SK-N-SH treated with all-trans-retinoic acid at 6 μM for 48 hours (cell line): ENCODE data around the gene PRSS16.
"Not testable (repeated sequence)": the region's sequence is repeated elsewhere in the genome, so short reads cannot be mapped to it uniquely, and the experiment has no call there.

Source experiments
- ATAC-seq: fragments of 200-7000 bp; cut with Tn5 transposase; 3 replicates; pipeline ENCODE4 v1.9.1; 2020; ENCODE audit warnings: mild to moderate bottlenecking, moderate library complexity
- BACH2 ChIP-seq: fragments of 250-450 bp; sonication (Bioruptor Pico); IDR thresholded peaks from 2 replicates; pipeline ENCODE4 v1.9.0; 2021; ENCODE audit warnings: mild to moderate bottlenecking, borderline replicate concordance
- CSDC2 ChIP-seq: fragments of 250-450 bp; sonication (Bioruptor Pico); IDR thresholded peaks from 2 replicates; pipeline ENCODE4 v1.5.0; 2020; ENCODE audit warnings: mild to moderate bottlenecking, moderate library complexity
- ESRRG ChIP-seq: fragments of 250-450 bp; sonication (Bioruptor Pico); IDR thresholded peaks from 2 replicates; pipeline ENCODE4 v1.6.1; 2021; ENCODE audit warnings: mild to moderate bottlenecking
- GLIS3 ChIP-seq: fragments of 250-450 bp; sonication (Bioruptor Pico); IDR thresholded peaks from 2 replicates; pipeline ENCODE4 v1.5.0; 2020; ENCODE audit warnings: mild to moderate bottlenecking, moderate library complexity
- ISL1 ChIP-seq: fragments of 250-450 bp; sonication (Bioruptor Pico); IDR thresholded peaks from 2 replicates; pipeline ENCODE4 v2.1.2; 2022; ENCODE audit warnings: mild to moderate bottlenecking, moderate library complexity
- OSR1 ChIP-seq: fragments of 250-450 bp; sonication (Bioruptor Pico); IDR thresholded peaks from 2 replicates; pipeline ENCODE4 v1.8.0; 2022; ENCODE audit warnings: moderate library complexity, mild to moderate bottlenecking, inconsistent platforms
- PPARA ChIP-seq: fragments of 250-450 bp; sonication (Bioruptor Pico); IDR thresholded peaks from 2 replicates; pipeline ENCODE4 v1.5.0; 2020; ENCODE audit warnings: mild to moderate bottlenecking, borderline replicate concordance
- RARB ChIP-seq: fragments of 250-450 bp; sonication (Bioruptor Pico); IDR thresholded peaks from 2 replicates; pipeline ENCODE4 v1.8.0; 2021; ENCODE audit warnings: mild to moderate bottlenecking, moderate library complexity
- SNAI2 ChIP-seq: fragments of 250-450 bp; sonication (Bioruptor Pico); IDR thresholded peaks from 2 replicates; pipeline ENCODE4 v1.5.0; 2020; ENCODE audit warnings: mild to moderate bottlenecking, moderate library complexity
- TCF4 ChIP-seq: fragments of 250-450 bp; sonication (Bioruptor Pico); IDR thresholded peaks from 2 replicates; pipeline ENCODE4 v1.8.0; 2021; ENCODE audit warnings: mild to moderate bottlenecking, moderate library complexity, borderline replicate concordance
- TOX ChIP-seq: fragments of 250-450 bp; sonication (Bioruptor Pico); IDR thresholded peaks from 2 replicates; pipeline ENCODE4 v1.8.0; 2021; ENCODE audit warnings: mild to moderate bottlenecking, moderate library complexity, borderline replicate concordance
- ZC3H10 ChIP-seq: fragments of 250-450 bp; sonication (Bioruptor Pico); IDR thresholded peaks from 2 replicates; pipeline ENCODE4 v1.5.1; 2021; ENCODE audit warnings: mild to moderate bottlenecking, moderate library complexity
- ZFP3 ChIP-seq: fragments of 250-450 bp; sonication (Bioruptor Pico); IDR thresholded peaks from 2 replicates; pipeline ENCODE4 v1.5.0; 2020; ENCODE audit warnings: mild to moderate bottlenecking, moderate library complexity
- ZFP30 ChIP-seq: fragments of 450-650 bp; formaldehyde crosslinking; IDR thresholded peaks from 2 replicates; pipeline ENCODE4 v1.5.0; 2022; ENCODE audit warnings: mild to moderate bottlenecking, moderate library complexity
- ZNF565 ChIP-seq: fragments of 450-650 bp; formaldehyde crosslinking; conservative IDR thresholded peaks from 2 replicates; pipeline ENCODE4 v1.5.0; 2020; ENCODE audit warnings: low read depth, mild to moderate bottlenecking, moderate library complexity
- ZNF70 ChIP-seq: fragments of 450-650 bp; formaldehyde crosslinking; IDR thresholded peaks from 2 replicates; pipeline ENCODE4 v1.5.0; 2020; ENCODE audit warnings: mild to moderate bottlenecking, moderate library complexity
- TF ChIP-seq, protein P1 (sequence below): fragments of 250-450 bp; sonication (Bioruptor Pico); IDR thresholded peaks from 2 replicates; pipeline ENCODE4 v1.8.0; 2021; ENCODE audit warnings: low read depth, mild to moderate bottlenecking, moderate library complexity, borderline replicate concordance
- TF ChIP-seq, protein P2 (sequence below): fragments of 250-450 bp; sonication (Bioruptor Pico); IDR thresholded peaks from 2 replicates; pipeline ENCODE4 v1.5.1; 2021; ENCODE audit warnings: mild to moderate bottlenecking, moderate library complexity
- TF ChIP-seq, protein P3 (sequence below): fragments of 250-450 bp; sonication (Bioruptor Pico); IDR thresholded peaks from 2 replicates; pipeline ENCODE4 v1.5.0; 2020; ENCODE audit warnings: mild to moderate bottlenecking, moderate library complexity
- TF ChIP-seq, protein P4 (sequence below): fragments of 250-450 bp; sonication (Bioruptor Pico); IDR thresholded peaks from 2 replicates; pipeline ENCODE4 v1.8.0; 2020; ENCODE audit warnings: mild to moderate bottlenecking, moderate library complexity, borderline replicate concordance
- TF ChIP-seq, protein P5 (sequence below): fragments of 250-450 bp; sonication (Bioruptor Pico); IDR thresholded peaks from 2 replicates; pipeline ENCODE4 v1.5.1; 2020; ENCODE audit warnings: low read depth, mild to moderate bottlenecking, moderate library complexity

Gene PRSS16

DNA sequence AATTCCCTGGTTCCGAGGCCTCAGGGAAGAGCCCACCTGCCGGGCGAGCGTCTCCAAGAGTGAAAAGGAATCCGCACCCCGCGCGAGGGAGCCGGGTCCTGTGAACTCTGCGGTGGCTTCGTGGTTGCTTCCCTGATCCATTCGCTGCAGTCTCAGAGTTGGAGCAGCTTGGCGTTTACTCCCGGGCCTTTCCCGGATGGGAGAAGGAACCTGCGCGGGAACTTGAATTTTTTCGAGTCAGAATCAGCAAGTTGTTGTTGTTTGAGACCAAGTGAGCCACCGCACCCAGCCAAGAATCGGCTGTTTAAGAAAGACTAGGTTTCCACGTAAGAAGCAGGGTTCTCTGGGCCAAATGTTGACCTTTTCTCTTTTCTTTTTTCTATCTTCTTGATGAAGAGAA lies 12.9 kb downstream of the PRSS16 start (continued):
- TF ChIP-seq, protein P1, sequence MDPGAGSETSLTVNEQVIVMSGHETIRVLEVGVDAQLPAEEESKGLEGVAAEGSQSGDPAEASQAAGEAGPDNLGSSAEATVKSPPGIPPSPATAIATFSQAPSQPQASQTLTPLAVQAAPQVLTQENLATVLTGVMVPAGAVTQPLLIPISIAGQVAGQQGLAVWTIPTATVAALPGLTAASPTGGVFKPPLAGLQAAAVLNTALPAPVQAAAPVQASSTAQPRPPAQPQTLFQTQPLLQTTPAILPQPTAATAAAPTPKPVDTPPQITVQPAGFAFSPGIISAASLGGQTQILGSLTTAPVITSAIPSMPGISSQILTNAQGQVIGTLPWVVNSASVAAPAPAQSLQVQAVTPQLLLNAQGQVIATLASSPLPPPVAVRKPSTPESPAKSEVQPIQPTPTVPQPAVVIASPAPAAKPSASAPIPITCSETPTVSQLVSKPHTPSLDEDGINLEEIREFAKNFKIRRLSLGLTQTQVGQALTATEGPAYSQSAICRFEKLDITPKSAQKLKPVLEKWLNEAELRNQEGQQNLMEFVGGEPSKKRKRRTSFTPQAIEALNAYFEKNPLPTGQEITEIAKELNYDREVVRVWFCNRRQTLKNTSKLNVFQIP: no peak
- TF ChIP-seq ESRRG (no peak), ZFP30 (CRISPR knock-in tag) (no peak)

DNA sequence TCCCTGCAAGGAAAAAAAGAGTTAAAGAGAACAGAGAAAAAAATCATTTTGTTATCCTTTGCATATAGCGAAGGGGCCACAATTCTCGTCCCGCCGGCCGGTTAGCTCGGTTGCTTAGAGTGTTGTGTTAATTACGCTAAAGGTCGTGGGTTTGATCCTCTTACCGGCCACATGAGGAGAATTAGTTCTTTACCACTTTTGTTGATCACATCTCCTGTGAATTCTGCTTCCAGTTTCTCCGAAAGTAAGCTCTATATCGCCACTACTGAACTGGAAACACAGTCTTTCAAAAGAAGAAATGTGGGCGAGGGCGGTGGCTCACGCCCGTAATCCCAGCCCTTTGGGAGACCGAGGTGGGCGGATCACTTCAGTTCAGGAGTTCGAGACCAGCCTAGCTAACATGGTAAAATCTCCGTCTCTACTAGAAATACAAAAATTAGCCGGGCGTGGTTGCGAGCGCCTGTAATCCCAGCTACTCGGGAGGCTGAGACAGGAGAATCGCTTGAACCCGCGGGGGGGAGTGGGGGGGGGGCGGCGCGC lies 13.4 kb downstream of the PRSS16 start:
- TF ChIP-seq TOX (no peak), RARB (no peak), GLIS3 (CRISPR knock-in tag) (no peak), CSDC2 (CRISPR knock-in tag) (no peak), BACH2 (no peak), OSR1 (CRISPR knock-in tag) (no peak), SNAI2 (CRISPR knock-in tag) (no peak), TCF4 (CRISPR knock-in tag) (no peak), ISL1 (CRISPR knock-in tag) (no peak), ZFP3 (CRISPR knock-in tag) (no peak), ESRRG (no peak), PPARA (no peak), ZFP30 (CRISPR knock-in tag) (no peak), ZNF70 (no peak)
- TF ChIP-seq, protein P2, sequence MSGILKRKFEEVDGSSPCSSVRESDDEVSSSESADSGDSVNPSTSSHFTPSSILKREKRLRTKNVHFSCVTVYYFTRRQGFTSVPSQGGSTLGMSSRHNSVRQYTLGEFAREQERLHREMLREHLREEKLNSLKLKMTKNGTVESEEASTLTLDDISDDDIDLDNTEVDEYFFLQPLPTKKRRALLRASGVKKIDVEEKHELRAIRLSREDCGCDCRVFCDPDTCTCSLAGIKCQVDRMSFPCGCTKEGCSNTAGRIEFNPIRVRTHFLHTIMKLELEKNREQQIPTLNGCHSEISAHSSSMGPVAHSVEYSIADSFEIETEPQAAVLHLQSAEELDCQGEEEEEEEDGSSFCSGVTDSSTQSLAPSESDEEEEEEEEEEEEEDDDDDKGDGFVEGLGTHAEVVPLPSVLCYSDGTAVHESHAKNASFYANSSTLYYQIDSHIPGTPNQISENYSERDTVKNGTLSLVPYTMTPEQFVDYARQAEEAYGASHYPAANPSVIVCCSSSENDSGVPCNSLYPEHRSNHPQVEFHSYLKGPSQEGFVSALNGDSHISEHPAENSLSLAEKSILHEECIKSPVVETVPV (CRISPR knock-in tag): no peak
- TF ChIP-seq, protein P3, sequence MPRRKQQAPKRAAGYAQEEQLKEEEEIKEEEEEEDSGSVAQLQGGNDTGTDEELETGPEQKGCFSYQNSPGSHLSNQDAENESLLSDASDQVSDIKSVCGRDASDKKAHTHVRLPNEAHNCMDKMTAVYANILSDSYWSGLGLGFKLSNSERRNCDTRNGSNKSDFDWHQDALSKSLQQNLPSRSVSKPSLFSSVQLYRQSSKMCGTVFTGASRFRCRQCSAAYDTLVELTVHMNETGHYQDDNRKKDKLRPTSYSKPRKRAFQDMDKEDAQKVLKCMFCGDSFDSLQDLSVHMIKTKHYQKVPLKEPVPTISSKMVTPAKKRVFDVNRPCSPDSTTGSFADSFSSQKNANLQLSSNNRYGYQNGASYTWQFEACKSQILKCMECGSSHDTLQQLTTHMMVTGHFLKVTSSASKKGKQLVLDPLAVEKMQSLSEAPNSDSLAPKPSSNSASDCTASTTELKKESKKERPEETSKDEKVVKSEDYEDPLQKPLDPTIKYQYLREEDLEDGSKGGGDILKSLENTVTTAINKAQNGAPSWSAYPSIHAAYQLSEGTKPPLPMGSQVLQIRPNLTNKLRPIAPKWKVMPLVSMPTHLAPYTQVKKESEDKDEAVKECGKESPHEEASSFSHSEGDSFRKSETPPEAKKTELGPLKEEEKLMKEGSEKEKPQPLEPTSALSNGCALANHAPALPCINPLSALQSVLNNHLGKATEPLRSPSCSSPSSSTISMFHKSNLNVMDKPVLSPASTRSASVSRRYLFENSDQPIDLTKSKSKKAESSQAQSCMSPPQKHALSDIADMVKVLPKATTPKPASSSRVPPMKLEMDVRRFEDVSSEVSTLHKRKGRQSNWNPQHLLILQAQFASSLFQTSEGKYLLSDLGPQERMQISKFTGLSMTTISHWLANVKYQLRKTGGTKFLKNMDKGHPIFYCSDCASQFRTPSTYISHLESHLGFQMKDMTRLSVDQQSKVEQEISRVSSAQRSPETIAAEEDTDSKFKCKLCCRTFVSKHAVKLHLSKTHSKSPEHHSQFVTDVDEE (CRISPR knock-in tag): no peak
- TF ChIP-seq, protein P1: no peak
- TF ChIP-seq, protein P4, sequence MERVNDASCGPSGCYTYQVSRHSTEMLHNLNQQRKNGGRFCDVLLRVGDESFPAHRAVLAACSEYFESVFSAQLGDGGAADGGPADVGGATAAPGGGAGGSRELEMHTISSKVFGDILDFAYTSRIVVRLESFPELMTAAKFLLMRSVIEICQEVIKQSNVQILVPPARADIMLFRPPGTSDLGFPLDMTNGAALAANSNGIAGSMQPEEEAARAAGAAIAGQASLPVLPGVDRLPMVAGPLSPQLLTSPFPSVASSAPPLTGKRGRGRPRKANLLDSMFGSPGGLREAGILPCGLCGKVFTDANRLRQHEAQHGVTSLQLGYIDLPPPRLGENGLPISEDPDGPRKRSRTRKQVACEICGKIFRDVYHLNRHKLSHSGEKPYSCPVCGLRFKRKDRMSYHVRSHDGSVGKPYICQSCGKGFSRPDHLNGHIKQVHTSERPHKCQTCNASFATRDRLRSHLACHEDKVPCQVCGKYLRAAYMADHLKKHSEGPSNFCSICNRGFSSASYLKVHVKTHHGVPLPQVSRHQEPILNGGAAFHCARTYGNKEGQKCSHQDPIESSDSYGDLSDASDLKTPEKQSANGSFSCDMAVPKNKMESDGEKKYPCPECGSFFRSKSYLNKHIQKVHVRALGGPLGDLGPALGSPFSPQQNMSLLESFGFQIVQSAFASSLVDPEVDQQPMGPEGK (CRISPR knock-in tag): no peak
- TF ChIP-seq, protein P5, sequence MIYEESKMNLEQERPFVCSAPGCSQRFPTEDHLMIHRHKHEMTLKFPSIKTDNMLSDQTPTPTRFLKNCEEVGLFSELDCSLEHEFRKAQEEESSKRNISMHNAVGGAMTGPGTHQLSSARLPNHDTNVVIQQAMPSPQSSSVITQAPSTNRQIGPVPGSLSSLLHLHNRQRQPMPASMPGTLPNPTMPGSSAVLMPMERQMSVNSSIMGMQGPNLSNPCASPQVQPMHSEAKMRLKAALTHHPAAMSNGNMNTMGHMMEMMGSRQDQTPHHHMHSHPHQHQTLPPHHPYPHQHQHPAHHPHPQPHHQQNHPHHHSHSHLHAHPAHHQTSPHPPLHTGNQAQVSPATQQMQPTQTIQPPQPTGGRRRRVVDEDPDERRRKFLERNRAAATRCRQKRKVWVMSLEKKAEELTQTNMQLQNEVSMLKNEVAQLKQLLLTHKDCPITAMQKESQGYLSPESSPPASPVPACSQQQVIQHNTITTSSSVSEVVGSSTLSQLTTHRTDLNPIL (CRISPR knock-in tag): no peak
- no peak for ATAC-seq

DNA sequence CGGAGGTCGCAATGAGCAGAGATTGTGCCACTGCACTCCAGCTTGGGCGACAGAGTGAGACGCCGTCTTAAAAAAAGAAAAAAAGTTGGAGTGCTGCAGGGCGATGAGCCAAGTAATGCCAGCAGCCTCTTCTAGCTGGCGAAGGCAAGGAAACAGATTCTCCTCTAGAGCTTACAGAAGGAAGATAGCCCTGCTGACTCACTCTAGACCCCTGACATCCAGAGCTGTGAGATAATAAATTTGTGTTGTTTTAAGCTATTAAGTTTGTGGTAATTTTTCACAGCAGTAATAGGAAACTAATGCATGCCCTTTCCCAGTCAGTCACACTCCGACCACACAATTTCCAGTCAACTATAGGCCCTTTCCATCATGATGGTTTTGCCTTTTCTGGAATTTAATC lies 16.4 kb downstream of the PRSS16 start:
- no peak for TF ChIP-seq BACH2
- no peak for TF ChIP-seq ZC3H10 (CRISPR knock-in tag)
- no peak for TF ChIP-seq ZNF70
- TF ChIP-seq PPARA: no peak
- no peak for TF ChIP-seq RARB
- TF ChIP-seq TOX: no peak
- TF ChIP-seq, protein P4 (CRISPR knock-in tag): no peak
- TF ChIP-seq ZNF565 (CRISPR knock-in tag): no peak
- no peak for ATAC-seq

DNA sequence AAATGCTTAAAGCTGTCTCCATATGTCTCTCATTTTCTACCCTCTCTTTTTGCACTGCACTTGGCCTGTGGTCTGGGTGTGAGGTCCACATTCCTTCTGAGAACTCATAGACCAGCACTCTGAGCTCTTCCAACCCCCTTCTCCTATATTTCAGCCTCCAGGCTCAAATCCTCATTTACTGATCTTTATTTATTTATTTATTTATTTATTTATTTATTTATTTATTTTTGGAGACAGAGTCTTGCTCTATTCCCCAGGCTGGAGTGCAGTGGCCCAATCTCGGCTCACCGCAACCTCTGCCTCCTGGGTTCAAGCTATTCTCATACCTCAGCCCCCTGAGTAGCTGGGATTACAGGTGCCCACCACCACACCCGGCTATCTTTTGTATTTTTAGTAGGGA lies 19.5 kb downstream of the PRSS16 start:
- ATAC-seq: not testable (repeated sequence)
